SK-N-SH treated with all-trans-retinoic acid at 6 μM for 48 hours (cell line): ENCODE measurements around the gene WAC.
A peak's percentile ranks its signal among the peaks of the same experiment; 100 is the strongest.

Source experiments
- ATAC-seq: fragments of 200-7000 bp; cut with Tn5 transposase; 3 replicates; pipeline ENCODE4 v1.9.1; 2020; ENCODE audit warnings: mild to moderate bottlenecking, moderate library complexity
- ARNTL ChIP-seq: fragments of 450-650 bp; formaldehyde crosslinking; IDR thresholded peaks from 2 replicates; pipeline ENCODE4 v1.5.0; 2020; ENCODE audit warnings: low read depth, mild to moderate bottlenecking, moderate library complexity, borderline replicate concordance
- CSDC2 ChIP-seq: fragments of 250-450 bp; sonication (Bioruptor Pico); IDR thresholded peaks from 2 replicates; pipeline ENCODE4 v1.5.0; 2020; ENCODE audit warnings: mild to moderate bottlenecking, moderate library complexity
- ESRRG ChIP-seq: fragments of 250-450 bp; sonication (Bioruptor Pico); IDR thresholded peaks from 2 replicates; pipeline ENCODE4 v1.6.1; 2021; ENCODE audit warnings: mild to moderate bottlenecking
- OSR1 ChIP-seq: fragments of 250-450 bp; sonication (Bioruptor Pico); IDR thresholded peaks from 2 replicates; pipeline ENCODE4 v1.8.0; 2022; ENCODE audit warnings: moderate library complexity, mild to moderate bottlenecking, inconsistent platforms
- SNAI2 ChIP-seq: fragments of 250-450 bp; sonication (Bioruptor Pico); IDR thresholded peaks from 2 replicates; pipeline ENCODE4 v1.5.0; 2020; ENCODE audit warnings: mild to moderate bottlenecking, moderate library complexity
- TCF4 ChIP-seq: fragments of 250-450 bp; sonication (Bioruptor Pico); IDR thresholded peaks from 2 replicates; pipeline ENCODE4 v1.8.0; 2021; ENCODE audit warnings: mild to moderate bottlenecking, moderate library complexity, borderline replicate concordance
- TOX ChIP-seq: fragments of 250-450 bp; sonication (Bioruptor Pico); IDR thresholded peaks from 2 replicates; pipeline ENCODE4 v1.8.0; 2021; ENCODE audit warnings: mild to moderate bottlenecking, moderate library complexity, borderline replicate concordance
- ZFP3 ChIP-seq: fragments of 250-450 bp; sonication (Bioruptor Pico); IDR thresholded peaks from 2 replicates; pipeline ENCODE4 v1.5.0; 2020; ENCODE audit warnings: mild to moderate bottlenecking, moderate library complexity
- ZFP30 ChIP-seq: fragments of 450-650 bp; formaldehyde crosslinking; IDR thresholded peaks from 2 replicates; pipeline ENCODE4 v1.5.0; 2022; ENCODE audit warnings: mild to moderate bottlenecking, moderate library complexity
- ZNF565 ChIP-seq: fragments of 450-650 bp; formaldehyde crosslinking; conservative IDR thresholded peaks from 2 replicates; pipeline ENCODE4 v1.5.0; 2020; ENCODE audit warnings: low read depth, mild to moderate bottlenecking, moderate library complexity
- ZNF70 ChIP-seq: fragments of 450-650 bp; formaldehyde crosslinking; IDR thresholded peaks from 2 replicates; pipeline ENCODE4 v1.5.0; 2020; ENCODE audit warnings: mild to moderate bottlenecking, moderate library complexity
- ZNF8 ChIP-seq: fragments of 450-650 bp; formaldehyde crosslinking; IDR thresholded peaks from 2 replicates; pipeline ENCODE4 v1.5.0; 2020; ENCODE audit warnings: mild to moderate bottlenecking, moderate library complexity
- TF ChIP-seq, protein P1 (sequence below): fragments of 250-450 bp; sonication (Bioruptor Pico); IDR thresholded peaks from 2 replicates; pipeline ENCODE4 v1.5.1; 2021; ENCODE audit warnings: mild to moderate bottlenecking, moderate library complexity
- TF ChIP-seq, protein P2 (sequence below): fragments of 250-450 bp; sonication (Bioruptor Pico); IDR thresholded peaks from 2 replicates; pipeline ENCODE4 v1.8.0; 2021; ENCODE audit warnings: low read depth, mild to moderate bottlenecking, moderate library complexity, borderline replicate concordance

WAC gene

DNA sequence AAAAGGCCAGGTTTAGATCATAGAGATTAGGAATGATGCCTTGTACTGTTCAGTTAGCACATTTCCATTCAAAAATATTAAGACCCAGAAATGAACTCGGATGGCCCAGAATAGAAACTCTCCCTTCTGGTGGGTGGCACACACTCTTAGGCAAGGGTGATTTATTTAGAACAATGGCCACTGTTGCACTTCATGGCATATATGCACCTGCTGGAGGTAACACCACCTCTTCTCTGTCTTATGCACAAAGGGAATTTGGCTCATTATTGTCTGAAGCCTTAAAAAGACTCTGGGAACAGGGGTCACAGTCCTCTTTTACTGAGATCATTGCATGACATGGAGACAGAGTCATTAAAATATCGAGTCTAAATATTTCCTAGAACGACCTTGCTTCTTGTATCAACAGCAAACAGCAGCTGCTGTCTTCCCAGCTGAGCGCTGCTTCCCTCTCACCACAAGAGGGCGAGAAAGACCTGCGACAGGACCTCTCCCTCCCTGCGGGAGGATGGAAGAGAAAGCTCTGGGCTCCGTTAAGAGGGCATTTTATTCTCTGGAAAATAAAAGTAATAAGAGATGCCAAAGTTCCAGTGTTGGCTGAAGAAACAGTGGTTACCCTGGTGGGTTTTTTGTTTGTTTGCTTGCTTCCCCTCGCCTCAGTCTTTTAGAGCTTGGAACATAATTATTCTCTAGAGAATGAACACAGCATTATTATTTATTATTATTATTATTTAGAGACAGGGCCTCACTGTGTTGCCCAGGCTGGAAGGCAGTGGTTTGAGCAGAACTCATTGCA lies 130.9 kb downstream of the WAC start:
- peak; percentile 96 for ATAC-seq
- TF ChIP-seq CSDC2 (CRISPR knock-in tag): no peak
- no peak for TF ChIP-seq TCF4 (CRISPR knock-in tag)
- no peak for TF ChIP-seq ZNF70 (CRISPR knock-in tag)
- TF ChIP-seq, protein P1, sequence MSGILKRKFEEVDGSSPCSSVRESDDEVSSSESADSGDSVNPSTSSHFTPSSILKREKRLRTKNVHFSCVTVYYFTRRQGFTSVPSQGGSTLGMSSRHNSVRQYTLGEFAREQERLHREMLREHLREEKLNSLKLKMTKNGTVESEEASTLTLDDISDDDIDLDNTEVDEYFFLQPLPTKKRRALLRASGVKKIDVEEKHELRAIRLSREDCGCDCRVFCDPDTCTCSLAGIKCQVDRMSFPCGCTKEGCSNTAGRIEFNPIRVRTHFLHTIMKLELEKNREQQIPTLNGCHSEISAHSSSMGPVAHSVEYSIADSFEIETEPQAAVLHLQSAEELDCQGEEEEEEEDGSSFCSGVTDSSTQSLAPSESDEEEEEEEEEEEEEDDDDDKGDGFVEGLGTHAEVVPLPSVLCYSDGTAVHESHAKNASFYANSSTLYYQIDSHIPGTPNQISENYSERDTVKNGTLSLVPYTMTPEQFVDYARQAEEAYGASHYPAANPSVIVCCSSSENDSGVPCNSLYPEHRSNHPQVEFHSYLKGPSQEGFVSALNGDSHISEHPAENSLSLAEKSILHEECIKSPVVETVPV (CRISPR knock-in tag): no peak
- TF ChIP-seq OSR1 (CRISPR knock-in tag): no peak

DNA sequence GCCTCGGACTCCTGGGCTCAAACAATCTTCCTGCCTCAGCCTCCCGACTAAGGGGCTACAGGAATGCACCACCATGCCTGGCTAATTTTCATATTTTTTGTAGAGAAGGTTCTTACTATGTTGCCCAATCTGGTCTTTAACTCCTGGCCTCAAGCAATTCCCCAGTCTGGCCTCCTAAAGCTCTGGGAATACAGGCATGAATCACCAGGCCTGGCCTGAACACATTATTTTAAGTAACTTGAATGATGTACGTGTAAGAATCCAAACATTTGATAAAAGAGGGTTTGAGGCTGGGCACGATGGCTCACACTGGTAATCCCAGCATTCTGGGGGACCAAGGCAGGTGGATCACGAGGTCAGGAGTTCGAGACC lies 131.4 kb downstream of the WAC start:
- no peak for ATAC-seq
- no peak for TF ChIP-seq TOX (CRISPR knock-in tag)
- TF ChIP-seq CSDC2 (CRISPR knock-in tag): no peak
- no peak for TF ChIP-seq SNAI2 (CRISPR knock-in tag)
- TF ChIP-seq, protein P1 (CRISPR knock-in tag): no peak
- TF ChIP-seq ARNTL (CRISPR knock-in tag): no peak
- no peak for TF ChIP-seq OSR1 (CRISPR knock-in tag)

DNA sequence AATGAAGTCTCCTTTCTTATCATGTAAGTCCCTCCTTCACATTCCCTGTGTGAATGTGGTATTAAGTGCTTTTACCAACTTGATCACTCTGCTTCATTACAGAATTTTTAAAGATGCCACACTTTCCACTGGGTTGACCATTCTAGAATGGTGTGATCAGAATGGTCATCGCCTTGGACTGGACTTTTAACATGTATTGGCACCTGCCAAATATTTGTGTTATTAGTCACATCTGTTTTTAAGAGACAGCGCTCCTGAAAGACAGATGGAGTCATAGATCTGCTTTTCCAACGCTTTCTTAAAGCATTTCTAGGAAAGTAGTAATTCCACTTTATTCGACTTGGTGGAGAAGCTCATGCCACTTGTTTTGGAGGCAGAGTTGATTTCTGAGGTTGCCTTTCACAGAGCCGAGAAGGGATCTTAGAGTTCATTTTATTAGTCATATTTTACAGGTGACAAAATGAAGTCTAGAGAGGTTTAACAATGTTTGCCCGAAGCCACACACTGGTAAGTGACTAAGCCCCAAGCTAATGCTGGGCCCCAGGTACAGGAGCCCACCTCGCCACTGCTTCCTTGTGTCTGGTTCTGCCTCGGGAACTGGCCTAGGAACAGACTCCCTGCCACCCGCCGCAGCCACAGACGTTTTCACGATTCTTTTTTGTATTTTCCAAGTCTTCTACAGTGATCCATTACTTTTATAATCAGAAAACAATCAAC lies 134.0 kb downstream of the WAC start:
- TF ChIP-seq ZFP3 (CRISPR knock-in tag) (no peak), ZNF70 (CRISPR knock-in tag) (no peak), ZNF565 (CRISPR knock-in tag) (no peak), OSR1 (CRISPR knock-in tag) (no peak), TCF4 (CRISPR knock-in tag) (no peak), ZNF8 (no peak), ZFP30 (CRISPR knock-in tag) (no peak), ARNTL (CRISPR knock-in tag) (no peak), ESRRG (no peak), CSDC2 (CRISPR knock-in tag) (no peak), TOX (CRISPR knock-in tag) (no peak)
- TF ChIP-seq, protein P1 (CRISPR knock-in tag): no peak
- TF ChIP-seq, protein P2, sequence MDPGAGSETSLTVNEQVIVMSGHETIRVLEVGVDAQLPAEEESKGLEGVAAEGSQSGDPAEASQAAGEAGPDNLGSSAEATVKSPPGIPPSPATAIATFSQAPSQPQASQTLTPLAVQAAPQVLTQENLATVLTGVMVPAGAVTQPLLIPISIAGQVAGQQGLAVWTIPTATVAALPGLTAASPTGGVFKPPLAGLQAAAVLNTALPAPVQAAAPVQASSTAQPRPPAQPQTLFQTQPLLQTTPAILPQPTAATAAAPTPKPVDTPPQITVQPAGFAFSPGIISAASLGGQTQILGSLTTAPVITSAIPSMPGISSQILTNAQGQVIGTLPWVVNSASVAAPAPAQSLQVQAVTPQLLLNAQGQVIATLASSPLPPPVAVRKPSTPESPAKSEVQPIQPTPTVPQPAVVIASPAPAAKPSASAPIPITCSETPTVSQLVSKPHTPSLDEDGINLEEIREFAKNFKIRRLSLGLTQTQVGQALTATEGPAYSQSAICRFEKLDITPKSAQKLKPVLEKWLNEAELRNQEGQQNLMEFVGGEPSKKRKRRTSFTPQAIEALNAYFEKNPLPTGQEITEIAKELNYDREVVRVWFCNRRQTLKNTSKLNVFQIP (CRISPR knock-in tag): no peak
- no peak for ATAC-seq

DNA sequence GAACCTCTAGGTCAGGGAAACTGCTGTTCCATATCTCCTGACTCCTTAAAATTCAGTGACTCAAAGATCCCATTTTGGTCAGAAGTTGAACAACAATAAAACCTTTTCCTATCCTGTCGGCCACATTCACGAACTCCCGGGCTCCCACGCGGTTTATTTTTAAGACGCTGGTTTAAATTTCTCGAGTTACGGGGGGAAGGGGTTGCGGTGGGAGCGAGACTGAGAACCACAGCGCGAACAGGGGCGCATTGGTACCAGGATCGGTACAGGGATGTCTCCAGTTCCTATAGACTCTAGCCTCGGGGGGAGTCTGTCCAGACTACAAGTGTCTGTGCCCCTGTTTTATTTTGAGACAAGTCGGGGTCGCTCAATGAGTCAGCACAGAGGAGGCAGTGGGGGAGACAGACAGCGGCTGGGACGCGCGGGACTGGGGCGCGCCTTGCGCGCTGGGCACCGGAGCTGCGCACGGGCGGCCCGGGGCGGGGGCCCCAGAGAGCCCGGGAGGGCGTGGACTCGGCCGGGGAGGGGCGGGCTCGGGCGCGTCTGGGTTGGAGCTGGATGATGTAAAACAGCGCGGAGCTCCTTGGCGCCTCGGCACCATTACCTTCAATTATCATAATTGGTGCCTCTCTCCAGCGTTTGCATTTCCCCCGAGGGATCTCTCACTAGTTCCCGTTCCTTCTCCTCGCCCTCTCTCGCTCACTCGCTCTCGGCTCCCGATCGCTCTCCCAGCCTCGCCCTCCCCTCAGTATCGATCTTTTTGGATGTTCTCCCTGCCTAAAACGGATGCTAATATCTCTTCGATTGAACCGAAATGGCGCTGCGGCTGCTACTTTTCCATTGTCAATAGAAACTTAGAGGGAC lies 135.7 kb downstream of the WAC start:
- ATAC-seq: peak; percentile 81
- no peak for TF ChIP-seq ARNTL (CRISPR knock-in tag)
- TF ChIP-seq, protein P2 (CRISPR knock-in tag): no peak
